Right lobe of liver (tissue), 6 donors: ENCODE results near the gene NPRL2. TPM values are rescaled to one million over a fixed set of nuclear protein-coding genes. Genes with fewer than 3 reads are reported as not detected.

ENCODE experiments used
- ATAC-seq, 4 donors: fragments of 200-7000 bp; cut with Tn5 transposase; one replicate each; pipeline ENCODE4 v1.9.1; 2020; ENCODE audit warnings: mild to moderate bottlenecking in 4 of 4, moderate library complexity in 4 of 4
- DNase-seq, 3 donors: peaks; one replicate each; pipeline ENCODE4 v3.0.0-alpha.2; 2020
- H3K27ac ChIP-seq, 3 donors: fragments of 200-600 bp; one replicate each; pipeline ENCODE4 v1.8.0; 2022
- H3K27me3 ChIP-seq, 2 donors: fragments of 200-600 bp; one replicate each; pipeline ENCODE4 v1.8.0; 2022
- H3K36me3 ChIP-seq, 4 donors: fragments of 200-600 bp; sonication (generic) in 1 of 4; one replicate each; pipeline versions ENCODE4 v1.5.1 to v1.8.0; 2017 to 2022; ENCODE audit warnings: control low read depth in 1 of 4
- H3K4me1 ChIP-seq, 4 donors: fragments of 200-600 bp; sonication (generic) in 1 of 4; one replicate each; pipeline versions ENCODE4 v1.5.1 to v1.8.0; 2017 to 2022; ENCODE audit warnings: control low read depth in 1 of 4
- H3K4me3 ChIP-seq, 3 donors: fragments of 200-600 bp; one replicate each; pipeline ENCODE4 v1.8.0; 2022
- H3K9me3 ChIP-seq, 4 donors: fragments of 200-600 bp; sonication (generic) in 1 of 4; one replicate each; pipeline versions ENCODE4 v1.5.1 to v1.8.0; 2017 to 2022; ENCODE audit warnings: control low read depth in 1 of 4
- CTCF ChIP-seq, 4 donors: fragments of 200-600 bp in 3 of 4; fragments of 450-650 bp in 1 of 4; IDR thresholded peaks; one replicate each; pipeline versions ENCODE4 v1.5.1 to v1.8.0; 2016 to 2022; ENCODE audit warnings: antibody characterized with exemption in 4 of 4, mild to moderate bottlenecking in 2 of 4
- POLR2A ChIP-seq: fragments of 450-650 bp; IDR thresholded peaks from one replicate; pipeline ENCODE4 v1.6.1; 2017; ENCODE audit warnings: antibody characterized with exemption, mild to moderate bottlenecking
- WGBS: methylation state at CpG from one replicate; pipeline ENCODE4 v1.1.6; 2018; ENCODE audit warnings: low coverage, low lambda C conversion rate; ENCODE audit not compliant: insufficient coverage; ENCODE audit errors: missing lambda C conversion rate; 5-methylcytosine and 5-hydroxymethylcytosine counted together
- intact Hi-C, 2 donors: fragments of 100-400 bp; cut with DNase I; formaldehyde crosslinking; loops; one replicate each; pipeline versions ENCODE4 v1.11.2 to v1.14.1; 2022
- total RNA-seq, 6 experiments: library from RNA; depleted of rRNA in 2 of 6; stranded (reverse); fragments of >200 nt in 2 of 6; fragmentation: NEBNext Ultra II Directional in 3 of 6; extraction: Animal tissue kit (Norgen Biotek cat#: 25700) in 3 of 6; gene quantifications; one replicate each; pipeline versions ENCODE4 v1.1.0 to v1.2.4, GENCODE V29; 2016 to 2023
- donor health status: DM: no; HTN: yes; CAD: no.
- donor health status: DM: no; HTN: no; CAD: no.
- donor health status: DM: no; HTN: no; CAD: no.
- donor health status: DM: no; HTN: yes; CAD: no.
- donor health status: DM: no; HTN: yes; CAD: no.

Gene NPRL2
- total RNA-seq, 6 experiments from 2014 or later = 10.6 to 18.3 (median 14.4) TPM

GRCh38 chr3:50365842-50366220 is 15.3 kb upstream of the NPRL2 start:
- intact Hi-C loops = no loop called here
- Histone ChIP-seq H3K27ac (no peak overlapping the region), H3K36me3 (no peaks in the 10 kb centered on the region), H3K4me3 (peak overlapping the region in 2 of 3 donors; percentile 50 to 58), H3K4me1 (peaks cover 0 to 4% (median 0%) of the 10 kb centered on the region in 4 donors), H3K27me3 (no peaks in the 10 kb centered on the region), H3K9me3 (no peaks in the 10 kb centered on the region)
- WGBS = 30% methylated on average over 2 of the region's 5 CpGs
- TF ChIP-seq CTCF (IDR thresholded peaks at IDR 0.05) (no peak), POLR2A (no peak)
- no peak for ATAC-seq
- DNase-seq = no peak

GRCh38 chr3:50365080-50365841 is 14.7 kb upstream of the NPRL2 start:
- peak overlapping the region; percentile 36 to 58 (median 50) for H3K4me3 ChIP-seq
- WGBS = 1% methylated on average over 11 of the region's 53 CpGs
- H3K4me1 ChIP-seq = peaks cover 0 to 4% (median 0%) of the 10 kb centered on the region in 4 donors
- peak; percentile 89 to 95 (median 92) for DNase-seq
- H3K36me3 ChIP-seq = no peaks in the 10 kb centered on the region
- no peaks in the 10 kb centered on the region for H3K9me3 ChIP-seq
- peak; percentile 88 to 94 (median 90) for ATAC-seq
- no peak for TF ChIP-seq POLR2A
- TF ChIP-seq CTCF (IDR thresholded peaks at IDR 0.05) = no peak
- H3K27ac ChIP-seq = no peak overlapping the region
- H3K27me3 ChIP-seq = no peaks in the 10 kb centered on the region
- intact Hi-C loops = no loop called here

GRCh38 chr3:50364573-50365079 is 14.1 kb upstream of the NPRL2 start:
- Histone ChIP-seq H3K4me3 (peak overlapping the region; percentile 36 to 58 (median 50)), H3K36me3 (no peaks in the 10 kb centered on the region), H3K27me3 (no peaks in the 10 kb centered on the region), H3K27ac (no peak overlapping the region), H3K4me1 (peaks cover 0 to 4% (median 0%) of the 10 kb centered on the region in 4 donors), H3K9me3 (no peaks in the 10 kb centered on the region)
- peak in 2 of 3 donors; percentile 39 to 62 for DNase-seq
- intact Hi-C loops = no loop called here
- WGBS = no CpG with 5 or more reads among the region's 48 CpGs
- TF ChIP-seq POLR2A (no peak), CTCF (IDR thresholded peaks at IDR 0.05) (no peak)
- no peak for ATAC-seq

- peaks cover 0 to 7% (median 0%) of the 10 kb centered on the region in 4 donors for H3K36me3 ChIP-seq
- no peaks in the 10 kb centered on the region for H3K27me3 ChIP-seq
- no peak overlapping the region for H3K27ac ChIP-seq
- no peak for TF ChIP-seq CTCF (IDR thresholded peaks at IDR 0.05)
- no peak for TF ChIP-seq POLR2A
- H3K4me3 ChIP-seq = peak overlapping the region in 1 of 3 donors; percentile 87
- WGBS = 0% methylated on average over 3 of the region's 8 CpGs
- peaks cover 0 to 43% (median 24%) of the 10 kb centered on the region in 4 donors for H3K4me1 ChIP-seq
- intact Hi-C loops = no loop called here
- ATAC-seq (no peak), DNase-seq (no peak)
- no peaks in the 10 kb centered on the region for H3K9me3 ChIP-seq
Measured at GRCh38 chr3:50359760-50360110, 9.2 kb upstream of the NPRL2 start.
